GM23248 (cell line): ENCODE results near the gene ARL4A. TPM values are rescaled to one million over a fixed set of nuclear protein-coding genes. Genes with fewer than 3 reads are reported as not detected.

Source experiments
- DNase-seq: peaks from one replicate; pipeline ENCODE4 v3.0.0-alpha.2; 2015
- H2AFZ ChIP-seq: fragments of 200-600 bp; sonication (generic); 2 replicates; pipeline ENCODE4 v1.6.1; 2016; ENCODE audit warnings: antibody characterized with exemption
- H3F3A ChIP-seq: fragments of 200-600 bp; sonication (generic); 2 replicates; pipeline ENCODE4 v1.6.1; 2016; ENCODE audit warnings: mild to moderate bottlenecking, antibody characterized with exemption, mixed run types; ENCODE audit not compliant: insufficient read depth
- H3K27ac ChIP-seq: fragments of 200-600 bp; sonication (generic); 2 replicates; pipeline ENCODE4 v1.5.1; 2016; ENCODE audit warnings: mild to moderate bottlenecking
- H3K27me3 ChIP-seq: fragments of 200-600 bp; sonication (generic); replicated peaks from 2 replicates; pipeline ENCODE4 v1.6.1; 2016; ENCODE audit warnings: mild to moderate bottlenecking; ENCODE audit not compliant: insufficient read depth
- H3K36me3 ChIP-seq: fragments of 200-600 bp; sonication (generic); 2 replicates; pipeline ENCODE4 v1.6.1; 2016; ENCODE audit warnings: low read depth, mild to moderate bottlenecking
- H3K4me1 ChIP-seq: fragments of 200-600 bp; sonication (generic); 2 replicates; pipeline ENCODE4 v1.6.1; 2016; ENCODE audit warnings: mild to moderate bottlenecking; ENCODE audit not compliant: insufficient read depth
- H3K4me2 ChIP-seq: fragments of 200-600 bp; sonication (generic); one replicate; pipeline ENCODE4 v1.6.1; 2016; ENCODE audit warnings: mild to moderate bottlenecking; ENCODE audit not compliant: unreplicated experiment
- H3K4me3 ChIP-seq: fragments of 200-600 bp; sonication (generic); 2 replicates; pipeline ENCODE4 v1.5.1; 2016; ENCODE audit warnings: mild to moderate bottlenecking
- H3K79me2 ChIP-seq: fragments of 200-600 bp; sonication (generic); 2 replicates; pipeline ENCODE4 v1.6.1; 2016; ENCODE audit warnings: mild to moderate bottlenecking; ENCODE audit not compliant: insufficient read depth
- H3K9ac ChIP-seq: fragments of 200-600 bp; sonication (generic); 2 replicates; pipeline ENCODE4 v1.6.1; 2016; ENCODE audit warnings: mild to moderate bottlenecking
- H3K9me2 ChIP-seq: fragments of 200-600 bp; sonication (generic); 2 replicates; pipeline ENCODE4 v1.6.1; 2016; ENCODE audit warnings: mixed run types, mild to moderate bottlenecking, moderate library complexity; ENCODE audit not compliant: insufficient read depth
- H3K9me3 ChIP-seq: fragments of 200-600 bp; sonication (generic); one replicate; pipeline ENCODE4 v1.6.1; 2017; ENCODE audit warnings: low read depth
- H4K20me1 ChIP-seq: fragments of 200-600 bp; sonication (generic); 2 replicates; pipeline ENCODE4 v1.6.0; 2016; ENCODE audit not compliant: insufficient read depth
- EZH2 ChIP-seq: fragments of 200-600 bp; sonication (generic); IDR thresholded peaks from 2 replicates; pipeline ENCODE4 v1.6.1; 2018; ENCODE audit warnings: antibody characterized with exemption, mild to moderate bottlenecking; ENCODE audit not compliant: insufficient read depth, poor library complexity, severe bottlenecking
- EZH2phosphoT487 ChIP-seq: fragments of 200-600 bp; sonication (generic); IDR thresholded peaks from 2 replicates; pipeline ENCODE4 v1.6.1; 2018; ENCODE audit warnings: antibody characterized with exemption, moderate library complexity, mild to moderate bottlenecking, low read depth; ENCODE audit not compliant: insufficient read depth
- WGBS, 2 experiments: methylation state at CpG; one replicate each; pipeline ENCODE4 v1.1.6; 2015 to 2017; ENCODE audit warnings: low lambda C conversion rate in 2 of 2, low coverage in 1 of 2; ENCODE audit errors: missing lambda C conversion rate in 2 of 2; 5-methylcytosine and 5-hydroxymethylcytosine counted together
- in situ Hi-C: fragments of 300-500 bp; cut with MboI; formaldehyde crosslinking; loops from 2 replicates; pipeline ENCODE4 v1.15.0; 2020
- polyA plus RNA-seq: library from polyadenylated mRNA; unstranded; fragments of >200 nt; fragmentation: Nextera tagmentation; extraction: Ambion mirVana; gene quantifications from 2 replicates; pipeline ENCODE4 v1.2.1, GENCODE V29; 2016
- total RNA-seq: library from RNA; depleted of rRNA; stranded (reverse); fragments of >200 nt; shearing (Covaris generic); gene quantifications from 2 replicates; pipeline ENCODE4 v1.2.3, GENCODE V29; 2014

Gene ARL4A
- total and polyA plus RNA-seq, 2 experiments from 2014 or later, result 17.5 to 20.9 TPM

GRCh38 chr7:12715372-12716133 is 28.1 kb downstream of the ARL4A start:
- H3K4me2 ChIP-seq, result peak overlapping the region; percentile 94
- peak; percentile 95 for DNase-seq
- peak overlapping the region; percentile 63 for H3K4me3 ChIP-seq
- no peak for TF ChIP-seq EZH2
- TF ChIP-seq EZH2phosphoT487, result no peak
- peak overlapping the region; percentile 77 for H3K9ac ChIP-seq
- peak overlapping the region; percentile 89 for H2AFZ ChIP-seq
- no peaks in the 10 kb centered on the region for H3K36me3 ChIP-seq
- WGBS, 2 experiments, result 2% methylated on average over 12 of the region's 12 CpGs
- no peaks in the 10 kb centered on the region for H3K9me2 ChIP-seq
- peaks cover 29% of the 10 kb centered on the region; the same call in 1 of the 2 replicates for H3F3A ChIP-seq
- no peaks in the 10 kb centered on the region for H3K9me3 ChIP-seq
- H3K27me3 ChIP-seq, result no peaks in the 10 kb centered on the region
- in situ Hi-C loops, result no loop called here
- H3K27ac ChIP-seq, result peak overlapping the region; percentile 87
- H3K4me1 ChIP-seq, result peaks cover 36% of the 10 kb centered on the region
- H4K20me1 ChIP-seq, result no peaks in the 10 kb centered on the region
- H3K79me2 ChIP-seq, result no peaks in the 10 kb centered on the region

DNA sequence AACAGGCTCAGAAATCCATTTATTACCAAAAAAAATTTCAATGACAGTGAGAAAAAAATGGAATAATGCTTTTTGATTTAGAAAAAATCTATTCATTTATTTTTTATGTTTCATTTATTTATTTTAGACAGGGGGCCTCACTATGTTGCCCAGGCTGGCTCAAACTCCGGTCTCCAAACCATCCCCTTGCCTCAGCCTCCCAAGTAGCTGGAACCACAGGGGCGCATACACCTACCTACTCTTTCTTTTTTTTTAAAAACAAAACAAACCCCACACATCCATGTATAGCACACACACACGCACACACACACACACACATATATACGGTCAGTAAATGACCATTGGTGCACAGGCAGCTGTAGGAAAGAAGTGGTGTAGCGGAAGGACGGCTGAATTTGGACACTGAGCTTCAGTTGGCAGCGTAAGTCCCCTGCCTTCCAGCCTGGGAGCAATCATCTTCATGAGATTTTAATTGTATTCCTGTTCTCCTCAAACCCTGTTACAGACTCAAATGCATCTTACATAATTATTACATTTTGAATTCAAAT is 28.8 kb downstream of the ARL4A start:
- no peak for DNase-seq
- H3K36me3 ChIP-seq, result no peaks in the 10 kb centered on the region
- 74% methylated on average over 7 of the region's 7 CpGs for WGBS, 2 experiments
- no peaks in the 10 kb centered on the region for H3K9me2 ChIP-seq
- peaks cover 33% of the 10 kb centered on the region for H3K4me1 ChIP-seq
- H4K20me1 ChIP-seq, result no peaks in the 10 kb centered on the region
- H3K27ac ChIP-seq, result peak overlapping the region; percentile 87
- peak overlapping the region; percentile 77 for H3K9ac ChIP-seq
- H2AFZ ChIP-seq, result peak overlapping the region; percentile 89
- no peaks in the 10 kb centered on the region for H3K79me2 ChIP-seq
- H3F3A ChIP-seq, result peaks cover 29% of the 10 kb centered on the region; the same call in 1 of the 2 replicates
- no peak for TF ChIP-seq EZH2phosphoT487
- no peak for TF ChIP-seq EZH2
- in situ Hi-C loops, result no loop called here
- H3K4me3 ChIP-seq, result peak overlapping the region; percentile 63
- H3K9me3 ChIP-seq, result no peaks in the 10 kb centered on the region
- no peaks in the 10 kb centered on the region for H3K27me3 ChIP-seq
- peak overlapping the region; percentile 94 for H3K4me2 ChIP-seq

DNA sequence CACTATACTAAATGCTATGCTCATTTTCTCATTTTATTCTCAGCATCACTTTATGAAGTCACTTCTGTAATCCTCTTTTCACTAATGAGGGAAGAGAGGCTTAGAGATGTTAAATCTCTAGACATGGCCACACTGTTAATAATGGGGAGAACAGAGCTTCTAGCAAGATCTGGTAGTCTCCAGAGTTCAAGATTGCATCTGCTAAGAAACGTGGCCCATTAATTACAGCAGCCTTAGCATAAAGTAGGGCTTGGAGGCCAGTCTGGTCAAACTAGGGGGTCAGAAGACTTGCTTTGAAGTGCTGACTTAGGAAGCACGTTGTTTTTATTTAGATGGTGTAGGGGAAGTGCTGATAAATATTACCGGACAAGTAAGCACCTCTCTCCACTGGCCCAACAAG is 29.3 kb downstream of the ARL4A start:
- 72 to 79% methylated on average over 3 of the region's 3 CpGs for WGBS, 2 experiments
- Histone ChIP-seq H4K20me1 (no peaks in the 10 kb centered on the region), H3K27me3 (no peaks in the 10 kb centered on the region), H3K9me2 (no peaks in the 10 kb centered on the region), H3K27ac (no peak overlapping the region), H3K9ac (0 out of 2 replicates have a peak overlapping the region, but pooled peaks have one; percentile 77), H3K9me3 (no peaks in the 10 kb centered on the region), H3F3A (peaks cover 29% of the 10 kb centered on the region; the same call in 1 of the 2 replicates), H3K4me3 (no peak overlapping the region), H3K4me1 (peaks cover 33% of the 10 kb centered on the region), H2AFZ (peak overlapping the region; percentile 89; the same call in 1 of the 2 replicates), H3K4me2 (no peak overlapping the region), H3K36me3 (no peaks in the 10 kb centered on the region), H3K79me2 (no peaks in the 10 kb centered on the region)
- TF ChIP-seq EZH2 (no peak), EZH2phosphoT487 (no peak)
- in situ Hi-C loops, result no loop called here
- no peak for DNase-seq

DNA sequence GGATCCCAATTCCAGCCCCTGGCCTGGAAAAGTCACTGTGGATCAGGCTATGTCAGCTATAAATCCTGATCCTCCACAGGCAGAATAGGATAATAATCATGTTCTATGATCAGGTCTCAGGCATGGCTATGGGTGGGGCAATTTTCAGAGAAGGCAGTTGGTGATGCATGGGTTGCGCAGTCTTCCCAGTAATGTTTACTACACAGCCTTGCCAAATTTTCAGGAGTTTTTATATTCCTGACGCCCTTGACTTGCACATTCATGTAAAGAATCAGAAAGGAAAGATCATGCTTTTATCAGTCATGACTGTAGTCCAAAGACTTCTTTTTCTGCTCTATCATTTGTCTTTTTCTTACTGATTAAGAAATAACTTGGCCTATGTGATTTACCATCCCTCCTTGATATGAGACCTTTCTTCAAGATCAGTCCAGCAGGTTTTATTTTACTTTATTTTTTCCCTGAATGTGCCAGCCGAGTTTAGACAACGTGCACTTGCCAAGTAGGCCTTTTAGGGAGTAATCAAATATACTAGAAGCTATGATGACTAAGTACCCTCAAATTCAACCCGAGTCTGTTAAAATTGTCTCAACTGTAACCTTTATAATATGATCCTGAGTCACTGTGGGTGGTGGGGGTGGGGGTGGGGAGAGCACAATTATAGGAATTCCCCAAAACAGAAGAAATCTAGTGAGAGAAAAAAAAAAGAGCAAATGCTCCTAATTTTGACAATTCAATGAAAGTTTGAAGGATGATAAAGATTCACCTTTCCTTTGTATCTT is 31.9 kb downstream of the ARL4A start:
- peak; percentile 82 for DNase-seq
- H3K27me3 ChIP-seq, result no peaks in the 10 kb centered on the region
- TF ChIP-seq EZH2, result no peak
- no peak for TF ChIP-seq EZH2phosphoT487
- peak overlapping the region; percentile 54 for H3K27ac ChIP-seq
- H3K79me2 ChIP-seq, result no peaks in the 10 kb centered on the region
- H3K9ac ChIP-seq, result no peak overlapping the region
- 0 out of 2 replicates have a peak overlapping the region, but pooled peaks have one; percentile 12 for H2AFZ ChIP-seq
- no peaks in the 10 kb centered on the region for H3K36me3 ChIP-seq
- no peaks in the 10 kb centered on the region for H4K20me1 ChIP-seq
- WGBS, 2 experiments, result 34 to 35% methylated on average over 5 of the region's 5 CpGs
- peak overlapping the region; percentile 10 for H3K4me2 ChIP-seq
- H3K9me2 ChIP-seq, result no peaks in the 10 kb centered on the region
- H3K4me1 ChIP-seq, result peaks cover 33% of the 10 kb centered on the region
- no peak overlapping the region for H3K4me3 ChIP-seq
- H3K9me3 ChIP-seq, result no peaks in the 10 kb centered on the region
- H3F3A ChIP-seq, result peaks cover 29% of the 10 kb centered on the region; the same call in 1 of the 2 replicates
- in situ Hi-C loops, result no loop called here
